ENCODE data around the gene AMFR.

AMFR gene

DNA sequence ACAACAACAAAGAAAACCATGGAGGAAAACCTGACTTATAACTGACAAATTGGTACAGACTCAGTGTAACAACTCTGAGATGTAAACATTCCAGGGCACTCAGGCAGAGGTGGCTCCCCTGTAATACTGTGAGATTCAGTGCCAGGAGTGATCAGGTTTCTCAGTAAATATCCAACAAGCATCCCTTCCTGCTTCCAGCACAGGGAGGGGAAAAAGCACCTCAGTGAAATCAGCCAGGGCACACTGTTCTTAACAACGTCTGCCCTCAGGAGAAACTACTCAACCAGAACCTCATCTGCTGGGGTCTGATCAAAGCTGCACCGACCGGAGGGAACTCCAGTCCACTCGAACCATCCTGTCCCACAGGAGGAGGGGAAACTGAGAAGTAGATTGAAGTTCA lies 52.3 kb downstream of the AMFR start:
- TF ChIP-seq CTCF (IDR thresholded peaks at IDR 0.05; ENCODE audit: borderline replicate concordance, insufficient read depth, low read depth, low read length) = no peak
- H3K4me3 ChIP-seq (ENCODE audit: low read depth, low read length) = no peak overlapping the region

DNA sequence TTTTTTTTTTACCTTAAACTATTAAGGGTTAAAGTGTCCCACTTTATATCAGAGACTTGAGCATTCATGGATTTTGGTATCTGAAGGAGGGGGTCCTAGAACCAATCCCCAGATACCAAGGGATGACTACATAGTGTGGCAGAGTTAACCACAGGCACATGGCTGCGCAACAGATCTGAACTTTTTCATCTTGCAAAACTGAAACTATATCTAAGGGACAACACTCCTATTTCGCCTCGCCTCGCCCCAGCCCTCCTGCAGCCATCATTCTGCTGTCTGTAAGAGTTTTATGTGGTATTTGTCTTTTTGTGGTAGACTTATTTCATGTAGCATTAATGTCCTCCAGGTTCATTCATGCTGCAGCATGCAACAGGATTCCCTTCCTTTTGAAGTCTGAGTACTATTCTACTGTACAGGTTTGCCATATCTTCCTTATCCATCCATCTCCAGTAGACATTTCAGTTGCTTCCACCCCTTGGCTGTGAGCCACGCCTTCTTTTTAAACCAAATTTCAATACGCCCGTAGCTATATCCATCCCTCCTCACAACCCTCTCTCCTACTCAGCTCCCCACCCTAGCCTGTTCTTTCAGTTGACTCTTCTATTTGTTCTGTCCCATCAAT lies 53.2 kb downstream of the AMFR start:
- no peak for TF ChIP-seq CTCF (IDR thresholded peaks at IDR 0.05; ENCODE audit: borderline replicate concordance, insufficient read depth, low read depth, low read length)
- no peak overlapping the region for H3K4me3 ChIP-seq (ENCODE audit: low read depth, low read length)

GRCh38 chr16:56371660-56371937 lies 53.7 kb downstream of the AMFR start:
- no peak for TF ChIP-seq CTCF (IDR thresholded peaks at IDR 0.05; ENCODE audit: borderline replicate concordance, insufficient read depth, low read depth, low read length)
- H3K4me3 ChIP-seq (ENCODE audit: low read depth, low read length) = no peak overlapping the region

- no peak for TF ChIP-seq CTCF (IDR thresholded peaks at IDR 0.05; ENCODE audit: borderline replicate concordance, insufficient read depth, low read depth, low read length)
- H3K4me3 ChIP-seq (ENCODE audit: low read depth, low read length) = no peak overlapping the region
Observed at GRCh38 chr16:56370875-56371659, 54.3 kb downstream of the AMFR start.

GRCh38 chr16:56370185-56370874 lies 55.0 kb downstream of the AMFR start:
- no peak overlapping the region for H3K4me3 ChIP-seq (ENCODE audit: low read depth, low read length)
- TF ChIP-seq CTCF (IDR thresholded peaks at IDR 0.05; ENCODE audit: borderline replicate concordance, insufficient read depth, low read depth, low read length) = no peak

GRCh38 chr16:56369202-56369601 lies 56.1 kb downstream of the AMFR start:
- TF ChIP-seq CTCF (IDR thresholded peaks at IDR 0.05; ENCODE audit: borderline replicate concordance, insufficient read depth, low read depth, low read length) = no peak
- H3K4me3 ChIP-seq (ENCODE audit: low read depth, low read length) = no peak overlapping the region

GRCh38 chr16:56368545-56368944 lies 56.8 kb downstream of the AMFR start:
- TF ChIP-seq CTCF (IDR thresholded peaks at IDR 0.05; ENCODE audit: borderline replicate concordance, insufficient read depth, low read depth, low read length) = no peak

More at GRCh38 chr16:56368545-56368944, 56.8 kb downstream of the AMFR start:
- H3K4me3 ChIP-seq (ENCODE audit: low read depth, low read length) = no peak overlapping the region

Measured in GM12875 (cell line).